ENCODE measurements around the gene TAS2R30.

DNA sequence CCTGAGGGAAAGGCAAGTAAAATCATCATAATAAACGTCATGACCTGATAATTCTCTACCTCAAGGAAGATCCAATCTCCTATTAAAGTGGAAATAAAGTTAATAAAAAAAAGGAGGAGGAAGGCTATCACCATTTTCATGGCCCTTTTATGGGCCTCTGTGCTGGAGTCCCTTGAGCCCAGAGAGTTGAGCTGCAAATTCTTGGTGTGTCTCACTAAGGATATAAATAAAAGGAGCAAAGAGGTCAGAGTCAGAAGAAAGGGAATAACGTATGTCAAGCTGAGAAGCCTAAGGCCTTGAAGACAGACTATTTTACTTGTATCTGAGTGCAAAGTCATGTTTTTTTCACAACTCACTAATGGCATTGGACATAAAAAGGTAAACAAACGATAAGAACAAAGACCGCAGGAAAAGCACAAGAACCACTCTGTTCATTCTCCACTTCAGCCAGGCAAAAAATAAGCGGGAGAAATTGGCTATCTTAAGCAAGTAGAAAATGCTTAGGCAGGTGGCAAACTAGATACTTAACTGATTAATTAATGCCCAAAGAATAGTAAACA is 24.5 kb upstream of the TAS2R30 start:
- TF ChIP-seq CTCF (IDR thresholded peaks at IDR 0.05) = no peak
- TF ChIP-seq ZFX (IDR thresholded peaks at IDR 0.05; ENCODE audit: borderline replicate concordance) = no peak

Data from 22Rv1 (cell line).